ENCODE results near the gene SLC5A12.

The SLC5A12 gene

GRCh38 chr11:26739366-26740073 is 17.7 kb upstream of the SLC5A12 start:
- Histone ChIP-seq H3K4me3 (ENCODE audit: insufficient read depth, low read length, poor library complexity, severe bottlenecking) (no peak overlapping the region), H3K27me3 (ENCODE audit: low read length) (no peaks in the 10 kb centered on the region), H3F3A (ENCODE audit: insufficient read depth) (no peaks in the 10 kb centered on the region), H3K27ac (ENCODE audit: low read depth, low read length) (no peak overlapping the region), H3K9me3 (ENCODE audit: insufficient read depth, low read length) (no peaks in the 10 kb centered on the region), H3K9me2 (replicated peaks; ENCODE audit: insufficient read depth, low read length) (no peaks in the 10 kb centered on the region), H2AFZ (ENCODE audit: low read depth, low read length, severe bottlenecking) (no peak overlapping the region), H3K4me2 (ENCODE audit: low read depth, low read length, poor library complexity, severe bottlenecking) (no peak overlapping the region), H4K20me1 (ENCODE audit: low read depth, low read length) (no peaks in the 10 kb centered on the region), H3K9ac (ENCODE audit: low read length) (no peak overlapping the region), H3K36me3 (ENCODE audit: low read length) (no peaks in the 10 kb centered on the region), H3K79me2 (ENCODE audit: insufficient read depth, low read length) (no peaks in the 10 kb centered on the region)
- TF ChIP-seq CTCF (IDR thresholded peaks at IDR 0.05; ENCODE audit: insufficient read depth, low read length, poor library complexity, severe bottlenecking): no peak
- no peak for TF ChIP-seq EZH2phosphoT487 (conservative IDR thresholded peaks at IDR 0.05; ENCODE audit: low read length)

GRCh38 chr11:26734691-26735090 is 12.8 kb upstream of the SLC5A12 start:
- Histone ChIP-seq H4K20me1 (ENCODE audit: low read depth, low read length) (no peaks in the 10 kb centered on the region), H3K4me3 (ENCODE audit: insufficient read depth, low read length, poor library complexity, severe bottlenecking) (no peak overlapping the region), H3K27ac (ENCODE audit: low read depth, low read length) (no peak overlapping the region), H3K9ac (ENCODE audit: low read length) (no peak overlapping the region), H3K79me2 (ENCODE audit: insufficient read depth, low read length) (no peaks in the 10 kb centered on the region), H3K9me3 (ENCODE audit: insufficient read depth, low read length) (no peaks in the 10 kb centered on the region), H3K36me3 (ENCODE audit: low read length) (no peaks in the 10 kb centered on the region), H3K9me2 (replicated peaks; ENCODE audit: insufficient read depth, low read length) (no peaks in the 10 kb centered on the region), H3K4me2 (ENCODE audit: low read depth, low read length, poor library complexity, severe bottlenecking) (no peak overlapping the region), H3F3A (ENCODE audit: insufficient read depth) (no peaks in the 10 kb centered on the region), H3K27me3 (ENCODE audit: low read length) (no peaks in the 10 kb centered on the region), H2AFZ (ENCODE audit: low read depth, low read length, severe bottlenecking) (no peak overlapping the region)
- TF ChIP-seq CTCF (IDR thresholded peaks at IDR 0.05; ENCODE audit: insufficient read depth, low read length, poor library complexity, severe bottlenecking) (no peak), EZH2phosphoT487 (conservative IDR thresholded peaks at IDR 0.05; ENCODE audit: low read length) (no peak)

- H3K9me3 ChIP-seq (ENCODE audit: insufficient read depth, low read length): no peaks in the 10 kb centered on the region
- H3F3A ChIP-seq (ENCODE audit: insufficient read depth): no peaks in the 10 kb centered on the region
- no peaks in the 10 kb centered on the region for H3K27me3 ChIP-seq (ENCODE audit: low read length)
- H3K79me2 ChIP-seq (ENCODE audit: insufficient read depth, low read length): no peaks in the 10 kb centered on the region
- H4K20me1 ChIP-seq (ENCODE audit: low read depth, low read length): no peaks in the 10 kb centered on the region
- H3K9ac ChIP-seq (ENCODE audit: low read length): no peak overlapping the region
- H2AFZ ChIP-seq (ENCODE audit: low read depth, low read length, severe bottlenecking): no peak overlapping the region
- H3K4me3 ChIP-seq (ENCODE audit: insufficient read depth, low read length, poor library complexity, severe bottlenecking): no peak overlapping the region
- H3K9me2 ChIP-seq (replicated peaks; ENCODE audit: insufficient read depth, low read length): no peaks in the 10 kb centered on the region
- TF ChIP-seq CTCF (IDR thresholded peaks at IDR 0.05; ENCODE audit: insufficient read depth, low read length, poor library complexity, severe bottlenecking) (no peak), EZH2phosphoT487 (conservative IDR thresholded peaks at IDR 0.05; ENCODE audit: low read length) (no peak)
- no peak overlapping the region for H3K4me2 ChIP-seq (ENCODE audit: low read depth, low read length, poor library complexity, severe bottlenecking)
- H3K36me3 ChIP-seq (ENCODE audit: low read length): no peaks in the 10 kb centered on the region
- H3K27ac ChIP-seq (ENCODE audit: low read depth, low read length): no peak overlapping the region
Observed at GRCh38 chr11:26731084-26731456, 9.2 kb upstream of the SLC5A12 start.
